ENCODE measurements around the gene COLQ.

The COLQ gene

GRCh38 chr3:15438983-15439382, 82.5 kb downstream of the COLQ start:
- no CpG with 5 or more reads among the region's 4 CpGs for WGBS, 2 donors (ENCODE audit: extremely low coverage in 2 of 2, insufficient read length in 2 of 2, insufficient replicate concordance in 1 of 2)
- no peak overlapping the region for H2BK120ac ChIP-seq (ENCODE audit: low read depth, low read length)
- H3K27ac ChIP-seq (replicated peaks; ENCODE audit: low read length) = no peak overlapping the region
- no peaks in the 10 kb centered on the region for H3K27me3 ChIP-seq (ENCODE audit: control insufficient read depth in 3 of 3, insufficient read depth in 3 of 3, low read depth in 1 of 3, low read length in 3 of 3)
- no peak overlapping the region for H2BK5ac ChIP-seq (ENCODE audit: low read length)
- no peaks in the 10 kb centered on the region for H3K9me3 ChIP-seq (replicated peaks in 1 of 2; ENCODE audit: control insufficient read depth in 2 of 2, insufficient read depth in 1 of 2, low read depth in 1 of 2, low read length in 2 of 2)
- no peak overlapping the region for H2AK5ac ChIP-seq (ENCODE audit: low read depth, low read length)
- no peaks in the 10 kb centered on the region for H3K4me1 ChIP-seq (ENCODE audit: control insufficient read depth in 2 of 2, insufficient read depth in 1 of 2, low read depth in 1 of 2, low read length in 2 of 2)
- no peak overlapping the region for H3K14ac ChIP-seq (ENCODE audit: low read length)
- H4K91ac ChIP-seq (ENCODE audit: low read depth, low read length, poor library complexity) = no peak overlapping the region
- no peak overlapping the region for H3K4ac ChIP-seq (ENCODE audit: low read length)
- H2BK15ac ChIP-seq (ENCODE audit: low read length) = no peak overlapping the region
- no peak overlapping the region for H3K4me3 ChIP-seq (ENCODE audit: low read length in 2 of 2)
- no peaks in the 10 kb centered on the region for H3K79me1 ChIP-seq (ENCODE audit: low read depth, low read length)
- H2BK12ac ChIP-seq (ENCODE audit: low read length) = no peak overlapping the region
- H4K8ac ChIP-seq (ENCODE audit: low read depth, low read length) = no peak overlapping the region
- no peak overlapping the region for H2AFZ ChIP-seq (ENCODE audit: low read length)
- no peak overlapping the region for H3K4me2 ChIP-seq (ENCODE audit: insufficient read depth, low read length, poor library complexity, severe bottlenecking)
- H3K9ac ChIP-seq (ENCODE audit: low read depth, low read length, poor library complexity) = no peak overlapping the region
- H3K23ac ChIP-seq (ENCODE audit: low read depth, low read length, poor library complexity) = no peak overlapping the region
- no peak for DNase-seq (ENCODE audit: low spot score)
- H3K36me3 ChIP-seq (replicated peaks in 1 of 2; ENCODE audit: control insufficient read depth in 2 of 2, insufficient read depth in 2 of 2, low read length in 2 of 2) = peaks cover 34 to 89% of the 10 kb centered on the region in 2 donors
- H3K18ac ChIP-seq (ENCODE audit: low read length) = no peak overlapping the region

GRCh38 chr3:15436246-15436645, 85.3 kb downstream of the COLQ start:
- Histone ChIP-seq H3K79me1 (ENCODE audit: low read depth, low read length) (no peaks in the 10 kb centered on the region), H3K36me3 (replicated peaks in 1 of 2; ENCODE audit: control insufficient read depth in 2 of 2, insufficient read depth in 2 of 2, low read length in 2 of 2) (peaks cover 35 to 99% of the 10 kb centered on the region in 2 donors)

GRCh38 chr3:15434756-15435155, 86.8 kb downstream of the COLQ start:
- no peaks in the 10 kb centered on the region for H3K79me1 ChIP-seq (ENCODE audit: low read depth, low read length)
- no CpG with 5 or more reads among the region's 4 CpGs for WGBS, 2 donors (ENCODE audit: extremely low coverage in 2 of 2, insufficient read length in 2 of 2, insufficient replicate concordance in 1 of 2)
- no peak overlapping the region for H2BK120ac ChIP-seq (ENCODE audit: low read depth, low read length)
- no peak overlapping the region for H3K18ac ChIP-seq (ENCODE audit: low read length)
- H2AK5ac ChIP-seq (ENCODE audit: low read depth, low read length) = no peak overlapping the region
- H2BK12ac ChIP-seq (ENCODE audit: low read length) = no peak overlapping the region
- H3K4me3 ChIP-seq (ENCODE audit: low read length in 2 of 2) = no peak overlapping the region
- H4K8ac ChIP-seq (ENCODE audit: low read depth, low read length) = no peak overlapping the region
- H3K9me3 ChIP-seq (replicated peaks in 1 of 2; ENCODE audit: control insufficient read depth in 2 of 2, insufficient read depth in 1 of 2, low read depth in 1 of 2, low read length in 2 of 2) = no peaks in the 10 kb centered on the region
- no peak overlapping the region for H3K9ac ChIP-seq (ENCODE audit: low read depth, low read length, poor library complexity)
- H2AFZ ChIP-seq (ENCODE audit: low read length) = no peak overlapping the region
- no peak overlapping the region for H3K4ac ChIP-seq (ENCODE audit: low read length)
- H3K23ac ChIP-seq (ENCODE audit: low read depth, low read length, poor library complexity) = no peak overlapping the region
- H3K27ac ChIP-seq (replicated peaks; ENCODE audit: low read length) = no peak overlapping the region
- no peak overlapping the region for H4K91ac ChIP-seq (ENCODE audit: low read depth, low read length, poor library complexity)
- no peaks in the 10 kb centered on the region for H3K4me1 ChIP-seq (ENCODE audit: control insufficient read depth in 2 of 2, insufficient read depth in 1 of 2, low read depth in 1 of 2, low read length in 2 of 2)
- no peak overlapping the region for H2BK5ac ChIP-seq (ENCODE audit: low read length)
- H3K14ac ChIP-seq (ENCODE audit: low read length) = no peak overlapping the region
- DNase-seq (ENCODE audit: low spot score) = no peak
- H3K27me3 ChIP-seq (ENCODE audit: control insufficient read depth in 3 of 3, insufficient read depth in 3 of 3, low read depth in 1 of 3, low read length in 3 of 3) = no peaks in the 10 kb centered on the region
- H3K36me3 ChIP-seq (replicated peaks in 1 of 2; ENCODE audit: control insufficient read depth in 2 of 2, insufficient read depth in 2 of 2, low read length in 2 of 2) = peaks cover 31 to 98% of the 10 kb centered on the region in 2 donors
- H2BK15ac ChIP-seq (ENCODE audit: low read length) = no peak overlapping the region
- H3K4me2 ChIP-seq (ENCODE audit: insufficient read depth, low read length, poor library complexity, severe bottlenecking) = no peak overlapping the region

More at GRCh38 chr3:15436246-15436645, 85.3 kb downstream of the COLQ start:
- no peak overlapping the region for H2BK15ac ChIP-seq (ENCODE audit: low read length)
- no peak overlapping the region for H3K4me3 ChIP-seq (ENCODE audit: low read length in 2 of 2)
- no peaks in the 10 kb centered on the region for H3K9me3 ChIP-seq (replicated peaks in 1 of 2; ENCODE audit: control insufficient read depth in 2 of 2, insufficient read depth in 1 of 2, low read depth in 1 of 2, low read length in 2 of 2)
- no peak overlapping the region for H4K8ac ChIP-seq (ENCODE audit: low read depth, low read length)
- H2BK120ac ChIP-seq (ENCODE audit: low read depth, low read length) = no peak overlapping the region
- H3K14ac ChIP-seq (ENCODE audit: low read length) = no peak overlapping the region
- H2BK5ac ChIP-seq (ENCODE audit: low read length) = no peak overlapping the region
- H3K4me1 ChIP-seq (ENCODE audit: control insufficient read depth in 2 of 2, insufficient read depth in 1 of 2, low read depth in 1 of 2, low read length in 2 of 2) = no peaks in the 10 kb centered on the region
- whole genome bisulfite sequencing, 2 donors (ENCODE audit: extremely low coverage in 2 of 2, insufficient read length in 2 of 2, insufficient replicate concordance in 1 of 2) = no CpG with 5 or more reads among the region's 6 CpGs
- no peak overlapping the region for H2BK12ac ChIP-seq (ENCODE audit: low read length)
- H3K9ac ChIP-seq (ENCODE audit: low read depth, low read length, poor library complexity) = no peak overlapping the region
- H3K4ac ChIP-seq (ENCODE audit: low read length) = no peak overlapping the region
- no peak for DNase-seq (ENCODE audit: low spot score)
- no peak overlapping the region for H2AK5ac ChIP-seq (ENCODE audit: low read depth, low read length)
- no peak overlapping the region for H3K18ac ChIP-seq (ENCODE audit: low read length)
- no peak overlapping the region for H3K27ac ChIP-seq (replicated peaks; ENCODE audit: low read length)
- H3K23ac ChIP-seq (ENCODE audit: low read depth, low read length, poor library complexity) = no peak overlapping the region
- H4K91ac ChIP-seq (ENCODE audit: low read depth, low read length, poor library complexity) = no peak overlapping the region
- H2AFZ ChIP-seq (ENCODE audit: low read length) = no peak overlapping the region
- no peaks in the 10 kb centered on the region for H3K27me3 ChIP-seq (ENCODE audit: control insufficient read depth in 3 of 3, insufficient read depth in 3 of 3, low read depth in 1 of 3, low read length in 3 of 3)
- H3K4me2 ChIP-seq (ENCODE audit: insufficient read depth, low read length, poor library complexity, severe bottlenecking) = no peak overlapping the region

DNA sequence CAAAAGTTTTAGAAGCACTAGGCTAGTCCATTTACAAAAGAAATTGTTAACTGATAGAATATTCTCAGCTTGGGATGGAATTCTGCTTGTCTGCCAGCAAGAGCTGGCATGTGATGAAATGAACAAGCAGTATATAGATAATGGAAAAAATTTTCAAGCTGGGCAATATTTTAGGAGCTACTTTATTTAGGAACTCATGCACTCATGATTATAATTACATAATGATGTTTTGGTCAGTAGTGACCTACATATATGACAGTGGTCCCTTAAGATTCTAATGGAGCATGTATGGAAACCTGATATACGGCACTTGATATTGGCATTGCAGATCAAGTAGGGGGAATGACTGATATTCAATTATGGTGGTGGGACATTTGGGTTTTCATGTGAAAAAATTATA, 88.0 kb downstream of the COLQ start:
- no peak overlapping the region for H2BK5ac ChIP-seq (ENCODE audit: low read length)
- no peaks in the 10 kb centered on the region for H3K79me1 ChIP-seq (ENCODE audit: low read depth, low read length)
- no peak overlapping the region for H3K9ac ChIP-seq (ENCODE audit: low read depth, low read length, poor library complexity)
- H3K23ac ChIP-seq (ENCODE audit: low read depth, low read length, poor library complexity) = no peak overlapping the region
- DNase-seq (ENCODE audit: low spot score) = no peak
- no peak overlapping the region for H3K14ac ChIP-seq (ENCODE audit: low read length)
- H2AFZ ChIP-seq (ENCODE audit: low read length) = no peak overlapping the region
- no peak overlapping the region for H3K4ac ChIP-seq (ENCODE audit: low read length)
- H4K91ac ChIP-seq (ENCODE audit: low read depth, low read length, poor library complexity) = no peak overlapping the region
- no peak overlapping the region for H3K4me3 ChIP-seq (ENCODE audit: low read length in 2 of 2)
- WGBS, 2 donors (ENCODE audit: extremely low coverage in 2 of 2, insufficient read length in 2 of 2, insufficient replicate concordance in 1 of 2) = no CpG with 5 or more reads among the region's 1 CpG
- no peaks in the 10 kb centered on the region for H3K9me3 ChIP-seq (replicated peaks in 1 of 2; ENCODE audit: control insufficient read depth in 2 of 2, insufficient read depth in 1 of 2, low read depth in 1 of 2, low read length in 2 of 2)
- H4K8ac ChIP-seq (ENCODE audit: low read depth, low read length) = no peak overlapping the region
- H2AK5ac ChIP-seq (ENCODE audit: low read depth, low read length) = no peak overlapping the region
- no peak overlapping the region for H2BK120ac ChIP-seq (ENCODE audit: low read depth, low read length)
- H3K4me2 ChIP-seq (ENCODE audit: insufficient read depth, low read length, poor library complexity, severe bottlenecking) = no peak overlapping the region
- no peak overlapping the region for H3K18ac ChIP-seq (ENCODE audit: low read length)
- H2BK15ac ChIP-seq (ENCODE audit: low read length) = no peak overlapping the region
- H3K4me1 ChIP-seq (ENCODE audit: control insufficient read depth in 2 of 2, insufficient read depth in 1 of 2, low read depth in 1 of 2, low read length in 2 of 2) = peaks cover 2 to 5% of the 10 kb centered on the region in 2 donors
- no peak overlapping the region for H3K27ac ChIP-seq (replicated peaks; ENCODE audit: low read length)
- H3K36me3 ChIP-seq (replicated peaks in 1 of 2; ENCODE audit: control insufficient read depth in 2 of 2, insufficient read depth in 2 of 2, low read length in 2 of 2) = peaks cover 25 to 91% of the 10 kb centered on the region in 2 donors
- H3K27me3 ChIP-seq (ENCODE audit: control insufficient read depth in 3 of 3, insufficient read depth in 3 of 3, low read depth in 1 of 3, low read length in 3 of 3) = no peaks in the 10 kb centered on the region
- H2BK12ac ChIP-seq (ENCODE audit: low read length) = no peak overlapping the region
